MM.1S (cell line): ENCODE results near the gene BCL2L1.

Source experiments
- CTCF ChIP-seq: fragments of 300-600 bp; sonication (generic); IDR thresholded peaks from 2 replicates; pipeline ENCODE4 v1.5.1; 2016; ENCODE audit warnings: antibody characterized with exemption, low read length, mixed read lengths
- EZH2 ChIP-seq: fragments of 300-600 bp; sonication (generic); optimal IDR thresholded peaks from 2 replicates; pipeline ENCODE3; 2017; ENCODE audit warnings: low read depth, mild to moderate bottlenecking, antibody characterized with exemption, low read length, mixed read lengths

- TF ChIP-seq CTCF (no peak), EZH2 (no peak)
These were observed 78.0 kb downstream of the BCL2L1 start for GRCh38 chr20:31644701-31645100.
